DMS114 treated with DMSO at 0.1 percent for 48 hours (cell line): ENCODE results near the gene PPP6R2.

ENCODE experiments used
- DNase-seq: peaks from one replicate; lab custom pipeline; 2025; ENCODE audit not compliant: unreplicated experiment; lab: John Stamatoyannopoulos, UW

The PPP6R2 gene

GRCh38 chr22:50305393-50305922 lies 37.7 kb upstream of the PPP6R2 start:
- no peak for DNase-seq

DNA sequence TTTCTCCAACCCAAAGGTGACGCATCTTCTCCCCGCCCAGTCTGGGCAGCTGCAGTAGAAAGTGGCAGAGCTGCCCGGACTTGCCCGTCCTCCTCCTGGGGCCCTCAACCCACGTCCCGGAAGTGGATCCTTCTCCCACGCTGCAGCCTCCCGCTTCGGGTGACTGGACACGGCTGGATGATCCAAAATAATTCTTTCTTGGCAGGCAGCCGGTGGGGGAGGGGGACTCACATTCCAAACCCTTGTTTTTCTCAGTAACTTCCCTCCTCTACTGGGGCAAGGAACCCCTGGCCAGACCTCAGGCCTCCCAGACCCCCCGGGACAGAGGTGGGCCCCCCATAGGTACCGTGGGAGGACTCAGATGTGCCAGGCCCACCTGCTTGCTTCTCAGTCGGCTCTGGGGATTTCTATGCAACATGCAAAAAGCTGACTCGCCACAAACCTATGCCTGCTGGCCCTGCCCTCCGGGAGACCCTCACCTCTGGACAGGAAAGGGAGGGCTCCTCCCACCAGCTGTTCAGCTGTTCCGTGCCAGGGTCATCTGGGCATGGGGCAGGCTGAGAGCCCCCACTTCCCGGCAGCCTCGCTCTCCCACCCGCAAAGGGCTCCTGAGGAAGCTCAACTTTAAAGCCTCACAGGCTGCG lies 37.1 kb upstream of the PPP6R2 start:
- no peak for DNase-seq

DNA sequence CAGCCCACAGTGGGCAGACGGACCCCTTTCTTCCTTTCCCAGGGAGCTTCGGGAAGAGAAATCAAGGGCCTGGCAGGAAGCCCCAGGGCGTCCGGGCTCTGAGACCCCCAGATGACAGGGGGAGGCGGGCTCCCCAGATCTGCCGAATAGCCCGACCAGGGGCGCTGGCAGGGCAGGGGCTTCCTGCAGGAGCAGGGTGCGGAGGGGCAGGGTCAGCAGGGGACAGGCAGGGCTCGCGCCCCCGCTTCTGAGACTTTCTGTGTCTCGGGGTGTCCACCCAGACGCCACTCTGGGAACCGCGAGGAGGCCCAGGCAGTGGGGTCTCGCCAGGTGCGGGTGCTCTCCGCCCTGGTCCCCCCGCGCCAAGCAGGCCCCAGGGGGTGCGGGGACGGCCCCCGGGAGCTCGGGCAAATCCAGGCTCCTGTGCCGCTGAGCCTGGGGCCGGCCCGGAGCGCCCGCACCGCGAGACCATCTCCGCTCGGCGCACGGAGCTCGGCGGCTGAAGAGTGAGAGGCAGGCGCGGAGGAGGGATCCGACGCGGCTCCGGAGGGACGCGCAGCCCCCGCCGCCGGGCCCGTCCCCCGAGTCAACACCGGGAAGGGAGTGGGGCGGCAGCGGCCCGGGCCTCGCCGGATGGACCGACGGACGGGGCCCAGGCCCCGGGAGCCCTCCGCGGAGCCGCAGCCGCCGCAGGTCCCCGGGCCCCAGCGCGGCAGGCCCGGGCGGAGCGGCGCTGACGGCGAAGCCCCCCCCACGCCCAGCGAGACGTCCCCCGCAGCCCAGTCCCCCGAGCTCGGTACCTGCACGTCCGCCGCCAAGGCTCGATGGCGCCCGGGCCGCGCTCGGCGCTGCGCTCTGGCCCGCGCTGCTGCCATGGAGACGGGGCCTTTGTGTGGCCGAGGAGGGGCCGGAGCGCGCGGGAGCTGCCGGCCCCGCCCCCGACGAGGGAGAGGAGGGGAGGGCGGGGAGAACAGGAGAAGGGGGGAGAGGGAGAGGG lies 36.1 kb upstream of the PPP6R2 start, which contains the start of gene PLXNB2:
PLXNB2 (minus strand) TSS at position 894 of the 997 bp plus-strand sequence. CDS start 17,062 bp downstream, outside the sequence.
- peak; percentile 22 for DNase-seq

GRCh38 chr22:50307890-50308596 lies 35.1 kb upstream of the PPP6R2 start:
- no peak for DNase-seq

DNA sequence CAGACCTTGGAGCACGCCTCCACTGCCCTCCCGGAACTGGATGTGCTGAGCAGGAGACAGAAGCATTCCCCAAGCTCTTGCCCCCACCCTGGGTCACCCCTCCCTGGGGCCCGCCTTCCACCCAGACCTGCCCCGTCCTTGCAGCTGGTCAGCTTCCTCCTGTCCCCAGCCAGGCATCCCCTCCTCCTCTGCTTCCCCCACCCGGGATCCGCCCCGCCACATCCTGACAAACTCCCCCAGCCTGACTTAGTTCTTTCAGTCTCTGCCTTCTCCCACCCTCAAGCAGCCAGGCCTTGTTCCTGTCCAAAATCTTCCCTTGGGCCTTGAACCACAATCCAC lies 34.6 kb upstream of the PPP6R2 start:
- peak; percentile 14 for DNase-seq

- DNase-seq: no peak
Measured at GRCh38 chr22:50308986-50309600, 34.0 kb upstream of the PPP6R2 start.

GRCh38 chr22:50309601-50309991 lies 33.5 kb upstream of the PPP6R2 start:
- DNase-seq: no peak

DNA sequence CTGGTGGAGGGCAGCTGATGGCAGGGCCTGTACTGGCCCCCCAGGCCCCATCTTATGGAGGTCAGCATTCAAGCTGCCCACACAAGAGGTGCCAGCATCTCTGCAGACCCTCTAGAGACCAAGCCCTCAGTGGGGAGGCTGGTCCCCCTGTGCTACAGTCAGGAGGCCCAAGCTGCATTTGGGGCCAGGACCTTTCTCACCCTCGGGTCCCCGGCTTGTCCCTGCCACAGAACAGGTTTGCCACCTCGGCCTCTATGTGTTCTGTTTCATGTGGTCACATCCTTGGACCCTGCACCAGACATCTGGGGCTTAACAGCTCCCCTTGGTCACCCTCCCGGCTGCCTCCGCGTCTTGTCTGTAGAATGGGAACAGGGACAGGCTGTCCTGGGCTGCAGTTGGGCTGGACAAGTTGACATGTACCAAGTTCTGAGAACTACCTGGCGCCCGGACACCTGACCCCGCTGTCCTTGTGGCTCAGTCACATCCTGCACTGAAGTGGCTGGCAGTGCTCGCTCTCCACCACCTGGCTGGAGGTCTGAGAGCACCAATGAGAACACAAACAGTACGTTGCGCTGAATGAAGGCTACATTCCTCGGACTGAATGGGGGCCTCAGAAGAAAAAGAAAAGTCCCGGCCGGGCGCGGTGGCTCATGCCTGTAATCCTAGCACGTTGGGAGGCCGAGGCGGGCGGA lies 33.0 kb upstream of the PPP6R2 start:
- DNase-seq: no peak

- no peak for DNase-seq
Measured at GRCh38 chr22:50310949-50311444, 32.1 kb upstream of the PPP6R2 start.

DNA sequence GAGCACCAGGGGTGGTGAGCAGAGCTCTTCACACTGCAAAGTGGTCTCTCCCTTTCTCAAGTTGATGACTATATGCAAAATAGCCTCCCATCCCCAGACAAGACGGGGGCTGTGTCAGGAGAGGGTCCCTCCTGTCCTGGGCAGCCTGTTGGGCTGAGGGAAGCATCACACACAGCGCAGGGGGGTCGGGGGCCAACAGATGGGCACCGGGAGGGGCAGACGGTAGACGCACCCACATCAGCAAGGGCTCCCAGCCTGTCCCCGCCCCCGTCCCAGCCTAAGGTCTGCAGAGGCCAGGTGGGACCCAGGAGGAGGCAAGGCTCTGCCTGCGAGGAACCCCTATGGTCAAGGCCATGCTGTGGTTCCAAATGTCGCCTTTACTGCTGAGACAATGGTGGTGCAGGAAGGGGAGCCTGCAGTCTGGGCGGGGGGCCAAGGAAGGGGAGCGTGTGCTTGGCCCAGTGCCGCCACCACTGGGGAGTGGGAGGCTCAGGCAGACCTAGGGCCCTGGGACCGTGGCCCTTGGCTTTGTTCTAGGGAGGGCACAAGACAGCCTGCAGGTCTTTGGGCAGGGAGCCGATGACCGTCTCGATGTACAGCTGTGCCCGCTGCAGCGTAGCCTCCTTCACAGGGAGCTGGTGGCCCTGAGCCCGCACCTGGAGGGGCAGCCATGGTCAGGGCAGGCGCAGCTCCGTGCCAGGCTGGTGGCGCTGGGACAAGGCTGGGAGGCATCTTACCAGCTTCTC lies 31.3 kb upstream of the PPP6R2 start:
- DNase-seq: no peak

GRCh38 chr22:50312371-50312770 lies 30.8 kb upstream of the PPP6R2 start:
- DNase-seq: no peak

GRCh38 chr22:50313021-50313420 lies 30.1 kb upstream of the PPP6R2 start:
- no peak for DNase-seq

GRCh38 chr22:50313600-50313999 lies 29.5 kb upstream of the PPP6R2 start:
- DNase-seq: no peak

GRCh38 chr22:50314081-50314454 lies 29.1 kb upstream of the PPP6R2 start:
- DNase-seq: no peak

GRCh38 chr22:50314455-50315288 lies 28.5 kb upstream of the PPP6R2 start:
- no peak for DNase-seq

DNA sequence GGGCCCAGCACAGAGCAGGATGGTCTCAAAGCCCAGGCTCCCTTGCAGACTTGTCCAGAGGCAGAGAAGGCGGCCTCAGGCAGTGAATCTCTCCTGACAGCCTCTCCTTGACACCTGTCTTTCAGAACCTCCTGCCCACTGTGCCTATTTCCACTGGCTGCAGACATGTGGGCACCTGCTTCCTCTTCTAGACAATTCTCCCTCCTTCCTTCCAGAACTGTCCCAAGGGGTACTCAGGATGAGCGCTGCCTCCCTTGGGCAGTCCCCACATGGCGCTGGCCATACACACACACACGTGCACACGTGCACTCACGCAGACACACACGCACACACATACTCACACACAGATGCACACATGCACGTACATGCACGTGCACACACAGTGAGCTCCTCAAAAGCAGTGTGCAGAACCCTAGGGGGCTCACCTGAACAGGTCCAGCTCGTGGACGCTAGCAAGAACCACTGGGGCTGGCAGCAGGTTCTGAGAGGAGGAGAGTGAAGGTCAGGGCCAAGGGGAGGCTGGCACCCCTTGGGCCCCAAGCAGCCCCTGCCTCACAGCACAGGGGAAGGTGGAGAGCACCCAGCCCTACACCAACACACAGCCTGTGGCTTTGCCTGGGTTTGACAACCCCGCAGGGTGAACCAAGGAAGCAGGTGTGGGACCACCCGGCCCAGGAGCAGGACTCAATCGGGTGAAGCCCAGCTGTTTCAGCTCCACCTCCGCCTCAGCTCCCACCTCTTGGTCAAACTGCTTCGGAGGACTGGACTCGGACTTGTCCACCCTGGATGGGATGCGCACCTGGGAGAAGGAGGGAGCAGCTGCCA lies 27.6 kb upstream of the PPP6R2 start:
- no peak for DNase-seq

DNA sequence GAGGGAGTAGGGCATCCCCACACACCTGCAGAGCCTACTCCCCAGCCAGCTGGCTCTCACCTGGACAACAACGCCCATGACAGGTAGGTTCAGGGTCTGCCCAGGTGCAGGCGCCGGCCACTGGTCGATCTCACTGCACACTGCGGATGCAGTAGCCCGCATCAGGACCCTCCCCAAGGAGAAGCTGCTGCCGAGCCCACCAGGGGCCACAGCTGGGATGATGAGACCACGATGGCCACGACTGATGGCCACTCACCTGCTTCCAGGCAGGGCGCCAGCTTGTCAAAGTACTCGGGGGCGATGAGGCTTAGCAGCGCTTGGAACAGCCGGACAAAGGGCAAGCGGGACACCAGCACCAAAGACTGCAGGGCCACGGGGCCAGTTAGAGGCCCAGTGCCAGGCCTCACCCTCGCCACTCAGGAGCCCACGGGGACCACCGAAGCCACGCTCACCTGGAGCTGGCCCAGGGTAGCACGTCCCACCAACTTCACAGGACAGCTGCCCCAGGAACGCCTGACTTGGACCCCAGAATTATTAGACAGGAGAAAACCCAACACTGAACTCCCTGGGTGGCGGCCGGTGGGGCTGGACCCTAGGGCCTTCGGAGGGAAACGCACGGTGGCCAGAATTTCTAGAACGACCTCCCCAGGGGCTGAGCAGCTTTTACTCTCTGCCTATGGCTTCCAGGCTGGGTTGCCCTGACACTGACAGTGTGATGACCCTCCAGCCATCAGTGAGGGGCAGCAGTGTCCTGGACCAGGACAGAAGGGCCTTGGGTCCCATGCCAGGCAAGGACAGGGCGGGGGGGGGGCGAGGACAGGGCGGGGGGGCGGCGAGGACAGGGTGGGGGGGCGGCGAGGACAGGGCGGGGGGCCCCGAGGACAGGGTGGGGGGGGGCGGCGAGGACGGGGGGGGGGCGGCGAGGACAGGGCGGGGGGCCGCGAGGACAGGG lies 26.7 kb upstream of the PPP6R2 start:
- no peak for DNase-seq
